ENCODE results near the gene NTN1. TPM values are rescaled to one million over a fixed set of nuclear protein-coding genes. Genes with fewer than 3 reads are reported as not detected.

NTN1 gene
- total and polyA plus RNA-seq, 3 experiments from 2014 or later, result 0.24 to 0.33 TPM; not detected in 1

DNA sequence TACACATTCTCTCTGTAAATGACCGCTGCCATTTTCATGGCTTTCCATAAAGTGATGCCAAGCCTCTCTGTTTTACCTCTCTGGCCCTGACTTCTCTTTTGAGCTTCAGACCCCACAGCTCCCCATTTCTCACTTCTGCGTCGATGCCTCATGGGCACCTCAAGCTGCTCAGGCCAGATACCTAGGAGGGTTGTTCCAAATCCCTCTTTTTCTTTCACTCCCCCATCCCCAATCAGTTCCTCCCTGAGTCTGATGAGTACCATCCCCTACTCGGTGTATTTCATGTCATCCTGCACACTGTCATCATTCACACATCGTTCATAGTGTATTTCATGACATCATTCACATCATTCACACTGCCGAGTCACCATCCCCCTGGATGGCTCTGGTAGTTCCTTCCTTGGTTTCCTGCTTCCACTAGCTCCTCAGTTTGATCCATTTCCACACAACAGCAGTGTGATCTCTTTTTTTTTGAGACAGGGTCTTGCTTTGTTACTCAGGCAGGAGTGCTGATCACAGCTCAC, 43.1 kb downstream of the NTN1 start:
- POLR2A ChIA-PET, result no interaction called here

DNA sequence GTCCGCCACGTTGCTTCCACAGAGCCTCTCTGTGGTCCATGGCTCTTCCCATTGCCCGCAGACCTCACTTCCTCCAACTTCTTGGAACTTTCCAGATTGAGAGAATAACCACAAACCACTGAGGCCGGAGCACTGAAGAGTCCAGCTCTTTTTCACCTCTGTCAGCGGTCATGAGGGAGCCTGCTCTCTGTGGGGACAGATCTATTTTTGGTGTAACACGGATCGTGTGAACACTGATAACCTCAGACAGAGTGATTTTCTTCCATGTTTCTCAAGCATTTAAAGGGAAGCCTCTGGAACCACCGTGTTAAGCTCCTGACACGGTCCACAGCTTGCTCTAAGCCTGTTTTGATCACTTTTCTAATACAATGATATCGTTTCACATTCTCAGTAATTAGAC, 49.7 kb downstream of the NTN1 start:
- ChIA-PET CTCF (no interaction called here), POLR2A (no interaction called here)
- Histone ChIP-seq H3K9me3 (ENCODE audit: low read length) (no peaks in the 10 kb centered on the region), H3K27me3 (ENCODE audit: insufficient read depth, low read length, poor library complexity, severe bottlenecking) (peaks cover 3% of the 10 kb centered on the region), H3K4me3 (ENCODE audit: low read length) (no peak overlapping the region), H3K36me3 (ENCODE audit: insufficient read depth, low read length) (no peaks in the 10 kb centered on the region), H3K4me1 (ENCODE audit: insufficient read depth, low read length) (no peaks in the 10 kb centered on the region), H3K27ac (ENCODE audit: low read depth, low read length) (no peak overlapping the region)
- no peak overlapping the region for H3K4me3 Mint-ChIP-seq
- peaks cover 0 to under 1% (median 0%) of the 10 kb centered on the region in 5 donors for H3K9me3 Mint-ChIP-seq
- H3K36me3 Mint-ChIP-seq, result no peaks in the 10 kb centered on the region
- H3K4me1 Mint-ChIP-seq, result no peaks in the 10 kb centered on the region
- no peak for DNase-seq
- peaks cover 13 to 40% of the 10 kb centered on the region in 2 donors for H3K27me3 Mint-ChIP-seq
- H3K27ac Mint-ChIP-seq, result no peak overlapping the region

More for the DNA sequence above, 43.1 kb downstream of the NTN1 start:
- no peaks in the 10 kb centered on the region for H3K36me3 ChIP-seq (ENCODE audit: insufficient read depth, low read length)
- DNase-seq, result no peak
- H3K9me3 Mint-ChIP-seq, result peaks cover 0 to 2% (median 0%) of the 10 kb centered on the region in 5 donors
- no peaks in the 10 kb centered on the region for H3K4me1 Mint-ChIP-seq
- H3K36me3 Mint-ChIP-seq, result no peaks in the 10 kb centered on the region
- no peaks in the 10 kb centered on the region for H3K4me1 ChIP-seq (ENCODE audit: insufficient read depth, low read length)
- no peak overlapping the region for H3K4me3 ChIP-seq (ENCODE audit: low read length)
- H3K27me3 Mint-ChIP-seq, result peaks cover 10 to 29% of the 10 kb centered on the region in 2 donors
- no peak overlapping the region for H3K27ac Mint-ChIP-seq
- no peaks in the 10 kb centered on the region for H3K27me3 ChIP-seq (ENCODE audit: insufficient read depth, low read length, poor library complexity, severe bottlenecking)
- no peak overlapping the region for H3K27ac ChIP-seq (ENCODE audit: low read depth, low read length)
- no peak overlapping the region for H3K4me3 Mint-ChIP-seq
- CTCF ChIA-PET, result no interaction called here
- H3K9me3 ChIP-seq (ENCODE audit: low read length), result no peaks in the 10 kb centered on the region

DNA sequence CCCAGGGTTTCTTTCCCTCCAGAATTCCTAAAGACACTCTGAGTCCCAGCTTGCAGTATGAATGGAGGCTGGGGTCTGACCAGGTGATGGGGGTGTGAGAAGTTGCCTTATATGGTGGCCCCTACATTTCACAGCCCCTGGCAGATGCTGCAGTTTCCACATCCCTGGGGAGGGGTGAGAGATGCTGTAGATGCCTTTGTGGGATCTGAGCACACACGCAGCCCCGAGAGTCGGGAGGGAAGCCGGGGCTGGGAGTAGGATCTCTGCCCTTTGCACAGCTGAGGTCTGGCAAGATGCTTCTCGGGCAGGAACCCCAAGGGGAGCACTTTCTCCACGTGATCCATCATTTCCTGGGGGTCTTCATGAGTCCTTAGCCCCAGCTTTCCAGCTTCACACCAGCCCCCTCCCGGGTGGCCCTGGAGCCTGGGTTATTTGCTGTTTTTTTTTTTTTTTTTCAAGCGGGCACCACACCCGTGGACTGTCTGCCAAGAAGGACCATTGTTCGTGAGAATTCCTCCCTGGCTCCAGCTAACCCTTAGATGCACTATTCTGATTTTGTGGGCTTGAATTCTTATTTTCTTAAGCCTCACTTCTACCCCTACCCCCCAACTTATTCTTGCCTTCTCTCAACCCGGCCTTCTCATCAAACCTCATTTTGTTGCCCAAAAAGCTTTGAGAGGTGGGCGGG, 50.6 kb downstream of the NTN1 start:
- Histone ChIP-seq H3K4me1 (ENCODE audit: insufficient read depth, low read length) (no peaks in the 10 kb centered on the region), H3K9me3 (ENCODE audit: low read length) (no peaks in the 10 kb centered on the region), H3K27ac (ENCODE audit: low read depth, low read length) (no peak overlapping the region), H3K27me3 (ENCODE audit: insufficient read depth, low read length, poor library complexity, severe bottlenecking) (peaks cover 3% of the 10 kb centered on the region), H3K4me3 (ENCODE audit: low read length) (no peak overlapping the region), H3K36me3 (ENCODE audit: insufficient read depth, low read length) (no peaks in the 10 kb centered on the region)
- ChIA-PET CTCF (interaction anchor here (0.6 to 0.7 kb wide), 2 partner anchors 595 to 636 kb away, joined by 3 to 4 read pairs; no protein-coding TSS in a partner anchor), POLR2A (no interaction called here)
- Mint-ChIP-seq H3K4me3 (no peak overlapping the region), H3K27me3 (peaks cover 13 to 40% of the 10 kb centered on the region in 2 donors), H3K4me1 (peaks cover 0 to under 1% (median 0%) of the 10 kb centered on the region in 3 donors), H3K9me3 (no peaks in the 10 kb centered on the region), H3K27ac (no peak overlapping the region), H3K36me3 (no peaks in the 10 kb centered on the region)
- peak in 1 of 5 donors; percentile 8 for DNase-seq

DNA sequence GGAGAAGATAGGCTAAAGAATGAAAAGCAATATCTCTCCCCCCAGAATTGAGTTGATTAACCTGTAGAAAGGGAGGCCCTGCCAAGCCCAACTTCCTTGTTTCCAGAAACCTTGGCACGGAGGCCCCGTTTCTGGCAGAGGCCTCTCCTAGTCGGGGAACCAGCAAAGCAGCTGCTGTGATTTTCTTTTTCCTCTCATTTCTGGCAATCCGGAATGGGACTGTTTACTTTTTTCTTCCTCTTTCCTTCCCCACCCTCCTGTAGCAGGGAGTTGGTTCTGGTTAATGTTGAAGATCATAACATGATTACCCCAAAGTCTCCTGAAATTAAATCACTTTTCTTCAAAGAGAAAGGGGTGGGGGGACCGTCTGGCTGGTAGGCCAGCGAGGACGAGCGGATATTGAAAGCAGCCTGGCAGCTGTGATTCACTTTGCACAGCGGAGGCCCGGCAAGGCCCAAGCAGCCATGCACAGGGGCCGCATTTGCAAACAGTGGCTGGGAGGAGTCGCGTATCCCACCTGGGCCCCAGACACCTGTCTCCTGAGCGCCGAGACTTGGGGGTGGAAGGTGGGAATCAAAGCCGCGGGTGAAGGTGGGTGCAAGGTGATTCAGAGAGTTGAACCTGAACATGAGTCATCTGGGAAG, 51.5 kb downstream of the NTN1 start:
- peak in 1 of 5 donors; percentile 15 for DNase-seq
- Histone ChIP-seq H3K4me3 (ENCODE audit: low read length) (no peak overlapping the region), H3K9me3 (ENCODE audit: low read length) (no peaks in the 10 kb centered on the region), H3K27me3 (ENCODE audit: insufficient read depth, low read length, poor library complexity, severe bottlenecking) (peaks cover 3% of the 10 kb centered on the region), H3K27ac (ENCODE audit: low read depth, low read length) (no peak overlapping the region), H3K4me1 (ENCODE audit: insufficient read depth, low read length) (no peaks in the 10 kb centered on the region), H3K36me3 (ENCODE audit: insufficient read depth, low read length) (no peaks in the 10 kb centered on the region)
- Mint-ChIP-seq H3K4me3 (no peak overlapping the region), H3K4me1 (peaks cover 0 to 2% (median 0%) of the 10 kb centered on the region in 3 donors), H3K27me3 (peaks cover 8 to 32% of the 10 kb centered on the region in 2 donors), H3K27ac (no peak overlapping the region), H3K36me3 (no peaks in the 10 kb centered on the region), H3K9me3 (no peaks in the 10 kb centered on the region)
- ChIA-PET POLR2A (no interaction called here), CTCF (interaction anchor here (0.7 kb wide), 1 partner anchor 594 kb away, joined by 4 read pairs; no protein-coding TSS in a partner anchor)

DNA sequence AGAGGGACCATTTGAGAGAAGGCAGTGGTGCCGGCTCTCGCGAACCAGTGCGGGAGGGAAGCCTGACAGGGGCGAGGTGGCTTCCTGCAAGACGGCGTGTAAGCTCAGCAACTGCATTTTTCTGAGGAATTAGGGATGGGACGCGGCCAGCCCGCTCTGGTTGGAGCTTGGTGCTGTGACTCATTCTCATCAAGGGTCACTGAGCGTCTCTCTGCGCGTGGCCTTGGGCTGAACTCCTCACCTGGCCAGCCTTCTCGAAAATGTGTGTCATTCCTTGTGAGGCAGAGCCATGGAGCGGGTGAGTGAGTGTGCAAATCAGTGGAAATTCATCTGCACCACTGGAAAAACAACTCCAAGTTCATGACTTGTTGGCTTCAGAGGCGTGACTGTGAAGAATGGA, 52.8 kb downstream of the NTN1 start:
- ChIA-PET POLR2A (no interaction called here), CTCF (no interaction called here)
- Mint-ChIP-seq H3K27me3 (peaks cover 8 to 24% of the 10 kb centered on the region in 2 donors), H3K27ac (no peak overlapping the region), H3K9me3 (no peaks in the 10 kb centered on the region), H3K4me1 (peaks cover 10 to 13% (median 11%) of the 10 kb centered on the region in 3 donors), H3K4me3 (no peak overlapping the region), H3K36me3 (no peaks in the 10 kb centered on the region)
- Histone ChIP-seq H3K27ac (ENCODE audit: low read depth, low read length) (no peak overlapping the region), H3K4me1 (ENCODE audit: insufficient read depth, low read length) (peaks cover 7% of the 10 kb centered on the region), H3K9me3 (ENCODE audit: low read length) (no peaks in the 10 kb centered on the region), H3K27me3 (ENCODE audit: insufficient read depth, low read length, poor library complexity, severe bottlenecking) (peaks cover 3% of the 10 kb centered on the region), H3K36me3 (ENCODE audit: insufficient read depth, low read length) (no peaks in the 10 kb centered on the region), H3K4me3 (ENCODE audit: low read length) (no peak overlapping the region)
- peak in 1 of 5 donors; percentile 16 for DNase-seq

DNA sequence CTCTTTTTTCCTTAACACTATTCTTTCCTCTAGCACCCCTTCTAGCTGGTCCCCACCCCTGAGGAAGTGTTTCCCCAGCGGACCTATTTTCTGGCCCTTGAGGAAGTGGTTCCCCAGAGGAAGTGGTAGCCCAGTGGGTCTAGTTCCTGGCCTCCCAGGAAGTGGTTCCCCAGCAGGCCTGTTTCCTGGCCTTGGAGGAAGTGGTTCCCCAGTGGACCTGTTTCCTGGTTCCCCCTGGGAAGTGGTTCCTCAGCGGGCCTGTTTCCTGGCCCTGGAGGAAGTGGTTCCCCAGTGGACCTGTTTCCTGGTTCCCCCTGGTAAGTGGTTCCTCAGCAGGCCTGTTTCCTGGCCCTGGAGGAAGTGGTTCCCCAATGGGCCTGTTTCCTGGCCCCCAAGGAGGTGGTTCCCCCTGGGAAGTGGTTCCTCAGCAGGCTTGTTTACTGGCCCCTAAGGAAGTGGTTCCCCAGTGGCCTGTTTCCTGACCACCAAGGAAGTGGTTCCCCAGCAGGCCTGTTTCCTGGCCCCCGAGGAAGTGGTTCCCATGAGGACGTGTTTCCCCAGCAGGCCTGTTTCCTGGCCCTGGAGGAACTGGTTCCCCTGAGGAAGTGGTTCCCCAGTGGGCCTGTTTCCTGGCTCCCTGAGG, 58.3 kb downstream of the NTN1 start:
- peak in 4 of 5 donors; percentile 3 to 43 (median 14) for DNase-seq
- POLR2A ChIA-PET, result no interaction called here
- peak overlapping the region; percentile 36 for H3K27ac ChIP-seq (ENCODE audit: low read depth, low read length)
- H3K36me3 ChIP-seq (ENCODE audit: insufficient read depth, low read length), result no peaks in the 10 kb centered on the region
- H3K4me3 ChIP-seq (ENCODE audit: low read length), result no peak overlapping the region
- H3K27ac Mint-ChIP-seq, result peak overlapping the region in 4 of 8 donors; percentile 53 to 92 (median 86)
- H3K36me3 Mint-ChIP-seq, result no peaks in the 10 kb centered on the region
- H3K9me3 ChIP-seq (ENCODE audit: low read length), result peaks cover 7% of the 10 kb centered on the region
- H3K4me1 ChIP-seq (ENCODE audit: insufficient read depth, low read length), result peaks cover 10% of the 10 kb centered on the region
- H3K27me3 ChIP-seq (ENCODE audit: insufficient read depth, low read length, poor library complexity, severe bottlenecking), result no peaks in the 10 kb centered on the region
- CTCF ChIA-PET, result no interaction called here
- H3K9me3 Mint-ChIP-seq, result peaks cover 2 to 4% (median 3%) of the 10 kb centered on the region in 5 donors
- no peak overlapping the region for H3K4me3 Mint-ChIP-seq
- H3K27me3 Mint-ChIP-seq, result no peaks in the 10 kb centered on the region
- H3K4me1 Mint-ChIP-seq, result peaks cover 20 to 30% (median 24%) of the 10 kb centered on the region in 3 donors

DNA sequence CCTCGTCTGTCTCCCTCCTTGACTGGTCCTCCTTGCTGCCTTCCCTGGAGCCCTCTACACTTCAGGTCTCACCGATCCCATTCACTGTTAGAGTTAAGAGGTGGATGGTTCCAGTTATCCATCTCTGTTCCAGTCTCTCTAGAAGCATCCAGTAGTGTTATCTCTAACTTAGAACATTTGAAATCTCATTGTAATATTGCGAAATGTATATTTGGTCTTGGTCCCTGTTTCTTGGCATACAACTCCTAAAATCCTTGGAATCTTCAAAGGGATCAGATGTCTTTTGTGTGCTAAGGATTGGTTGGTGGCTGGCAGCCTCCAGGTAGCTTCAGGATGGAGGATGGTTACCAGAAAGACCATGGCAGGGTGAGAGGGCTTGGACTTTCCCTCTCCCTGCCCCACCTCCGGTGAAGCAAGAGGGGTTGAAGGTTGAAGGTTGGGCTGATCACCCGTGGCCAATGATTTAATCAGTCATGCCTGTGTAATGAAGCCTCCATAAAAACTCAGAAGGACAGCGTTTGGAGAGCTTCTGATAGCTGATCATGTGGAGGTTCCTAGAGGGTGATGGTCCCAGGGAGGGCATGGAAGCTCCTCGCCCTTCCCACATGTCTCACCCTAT, 59.1 kb downstream of the NTN1 start:
- Mint-ChIP-seq H3K36me3 (no peaks in the 10 kb centered on the region), H3K9me3 (peaks cover 2 to 4% (median 3%) of the 10 kb centered on the region in 5 donors), H3K27me3 (no peaks in the 10 kb centered on the region), H3K27ac (peak overlapping the region in 7 of 8 donors; percentile 47 to 93 (median 86)), H3K4me3 (peak overlapping the region in 1 of 7 donors; percentile 38), H3K4me1 (peaks cover 20 to 30% (median 24%) of the 10 kb centered on the region in 3 donors)
- peak in 1 of 5 donors; percentile 3 for DNase-seq
- POLR2A ChIA-PET, result no interaction called here
- no peak overlapping the region for H3K27ac ChIP-seq (ENCODE audit: low read depth, low read length)
- peaks cover 10% of the 10 kb centered on the region for H3K4me1 ChIP-seq (ENCODE audit: insufficient read depth, low read length)
- H3K27me3 ChIP-seq (ENCODE audit: insufficient read depth, low read length, poor library complexity, severe bottlenecking), result no peaks in the 10 kb centered on the region
- H3K36me3 ChIP-seq (ENCODE audit: insufficient read depth, low read length), result no peaks in the 10 kb centered on the region
- CTCF ChIA-PET, result no interaction called here
- peaks cover 7% of the 10 kb centered on the region for H3K9me3 ChIP-seq (ENCODE audit: low read length)
- H3K4me3 ChIP-seq (ENCODE audit: low read length), result no peak overlapping the region
